Ovary (tissue), 3 donors: ENCODE results near the gene WDR41.

Experiments used
- POLR2A ChIP-seq: fragments of 450-650 bp; IDR thresholded peaks from one replicate; pipeline ENCODE4 v1.6.1; 2017; ENCODE audit warnings: antibody characterized with exemption, mild to moderate bottlenecking, moderate library complexity
- TF ChIP-seq, protein P1 (sequence below), 3 donors: fragments of 450-650 bp in 2 of 3; fragments of 200-600 bp in 1 of 3; IDR thresholded peaks; one replicate each; pipeline versions ENCODE4 v1.5.1 to v1.8.0; 2016 to 2022; ENCODE audit warnings: antibody characterized with exemption in 3 of 3, mild to moderate bottlenecking in 1 of 3
- donor health status: DM: no; HTN: no; CAD: no.

DNA sequence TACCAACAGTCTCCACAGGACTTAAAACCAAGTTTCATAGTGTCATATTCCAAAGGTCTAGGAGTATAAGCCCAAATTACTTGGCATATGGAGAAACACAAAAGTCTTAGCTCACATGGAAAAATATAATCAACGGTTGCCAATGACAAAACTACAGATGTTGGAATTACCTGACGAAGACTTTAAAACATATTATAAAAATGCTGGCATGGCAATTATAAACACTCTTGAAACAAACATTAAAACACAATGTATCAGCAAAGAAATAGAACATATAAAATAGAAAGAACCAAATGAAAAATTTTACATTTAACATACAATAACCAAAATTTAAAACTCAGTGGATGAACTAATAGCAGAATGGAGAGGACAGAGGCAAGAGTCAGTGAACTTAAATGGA, 7.9 kb upstream of the WDR41 start:
- TF ChIP-seq, protein P1, sequence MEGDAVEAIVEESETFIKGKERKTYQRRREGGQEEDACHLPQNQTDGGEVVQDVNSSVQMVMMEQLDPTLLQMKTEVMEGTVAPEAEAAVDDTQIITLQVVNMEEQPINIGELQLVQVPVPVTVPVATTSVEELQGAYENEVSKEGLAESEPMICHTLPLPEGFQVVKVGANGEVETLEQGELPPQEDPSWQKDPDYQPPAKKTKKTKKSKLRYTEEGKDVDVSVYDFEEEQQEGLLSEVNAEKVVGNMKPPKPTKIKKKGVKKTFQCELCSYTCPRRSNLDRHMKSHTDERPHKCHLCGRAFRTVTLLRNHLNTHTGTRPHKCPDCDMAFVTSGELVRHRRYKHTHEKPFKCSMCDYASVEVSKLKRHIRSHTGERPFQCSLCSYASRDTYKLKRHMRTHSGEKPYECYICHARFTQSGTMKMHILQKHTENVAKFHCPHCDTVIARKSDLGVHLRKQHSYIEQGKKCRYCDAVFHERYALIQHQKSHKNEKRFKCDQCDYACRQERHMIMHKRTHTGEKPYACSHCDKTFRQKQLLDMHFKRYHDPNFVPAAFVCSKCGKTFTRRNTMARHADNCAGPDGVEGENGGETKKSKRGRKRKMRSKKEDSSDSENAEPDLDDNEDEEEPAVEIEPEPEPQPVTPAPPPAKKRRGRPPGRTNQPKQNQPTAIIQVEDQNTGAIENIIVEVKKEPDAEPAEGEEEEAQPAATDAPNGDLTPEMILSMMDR (IDR thresholded peaks at IDR 0.05) = no peak
- TF ChIP-seq POLR2A = no peak
